PC-9 (cell line): ENCODE results near the gene NUP133. TPM values are rescaled to one million over a fixed set of nuclear protein-coding genes. Genes with fewer than 3 reads are reported as not detected.

Source experiments
- BruUV-seq: library from RNA; stranded (reverse); fragments of 400-500 nt; replicated peaks from 2 replicates; lab custom pipeline; 2021; lab: Mats Ljungman, UMichigan
- CTCF ChIA-PET: fragments of 300-600 bp; sonication (Branson Sonifier 250); formaldehyde crosslinking; loops from one replicate; lab custom pipeline; 2022; ENCODE audit warnings: antibody characterized with exemption; lab: Charles Lee
- POLR2A ChIA-PET: fragments of 300-600 bp; sonication (Branson Sonifier 250); formaldehyde crosslinking; loops from one replicate; lab custom pipeline; 2022; ENCODE audit warnings: antibody characterized with exemption; ENCODE audit not compliant: unreplicated experiment; lab: Charles Lee
- DNase-seq, 2 experiments: peaks; one replicate each; pipeline versions ENCODE4 v3.0.0 to v3.0.0-alpha.2; 2015 to 2022; ENCODE audit warnings: mixed read lengths in 1 of 2
- H2AFZ ChIP-seq: fragments of 200-600 bp; sonication (generic); 2 replicates; pipeline ENCODE4 v1.8.1; 2017; ENCODE audit warnings: antibody characterized with exemption
- H3F3A ChIP-seq: fragments of 200-600 bp; sonication (generic); 2 replicates; pipeline ENCODE4 v1.8.1; 2017; ENCODE audit warnings: antibody characterized with exemption, mild to moderate bottlenecking, low read depth; ENCODE audit not compliant: insufficient read depth
- H3K27ac ChIP-seq: fragments of 200-600 bp; sonication (generic); 2 replicates; pipeline ENCODE4 v1.6.1; 2016; ENCODE audit warnings: mixed run types
- H3K27me3 ChIP-seq: fragments of 200-600 bp; sonication (generic); 2 replicates; pipeline ENCODE4 v1.6.1; 2016; ENCODE audit warnings: low read depth, mixed run types; ENCODE audit not compliant: insufficient read depth
- H3K36me3 ChIP-seq: fragments of 200-600 bp; sonication (generic); 2 replicates; pipeline ENCODE4 v1.6.1; 2016; ENCODE audit warnings: low read depth, mixed run types
- H3K4me1 ChIP-seq: fragments of 200-600 bp; sonication (generic); replicated peaks from 2 replicates; pipeline ENCODE4 v1.6.1; 2016; ENCODE audit warnings: mixed run types; ENCODE audit not compliant: insufficient read depth
- H3K4me2 ChIP-seq: fragments of 200-600 bp; sonication (generic); 2 replicates; pipeline ENCODE4 v1.6.1; 2017; ENCODE audit warnings: mixed run types
- H3K4me3 ChIP-seq: fragments of 200-600 bp; sonication (generic); 2 replicates; pipeline ENCODE4 v1.6.1; 2016; ENCODE audit warnings: mixed run types
- H3K79me2 ChIP-seq: fragments of 200-600 bp; sonication (generic); 2 replicates; pipeline ENCODE4 v1.6.1; 2017; ENCODE audit warnings: low read depth, mixed run types
- H3K9me2 ChIP-seq: fragments of 200-600 bp; sonication (generic); 2 replicates; pipeline ENCODE4 v1.8.1; 2017; ENCODE audit warnings: mild to moderate bottlenecking; ENCODE audit not compliant: insufficient read depth
- H3K9me3 ChIP-seq: fragments of 200-600 bp; sonication (generic); 2 replicates; pipeline ENCODE4 v1.8.1; 2016; ENCODE audit warnings: low read depth; ENCODE audit not compliant: insufficient read depth
- H4K20me1 ChIP-seq: fragments of 200-600 bp; sonication (generic); 2 replicates; pipeline ENCODE4 v1.8.1; 2017; ENCODE audit not compliant: insufficient read depth
- CTCF ChIP-seq: fragments of 200-600 bp; sonication (generic); conservative IDR thresholded peaks from 2 replicates; pipeline ENCODE4 v1.6.1; 2017; ENCODE audit warnings: mixed run types, antibody characterized with exemption, mild to moderate bottlenecking, moderate library complexity
- EZH2 ChIP-seq: fragments of 200-600 bp; sonication (generic); IDR thresholded peaks from 2 replicates; pipeline ENCODE4 v1.8.0; 2017; ENCODE audit warnings: antibody characterized with exemption, low read depth
- intact Hi-C: fragments of 100-400 bp; cut with micrococcal nuclease; formaldehyde crosslinking; loops from one replicate; pipeline ENCODE4 v1.10.0; 2022; ENCODE audit not compliant: unreplicated experiment
- total RNA-seq: library from RNA; stranded (reverse); gene quantifications from 2 replicates; pipeline ENCODE4 v1.2.3, GENCODE V29; 2021

The NUP133 gene
- total RNA-seq, 1 experiment from 2014 or later = 38.5 TPM

GRCh38 chr1:229448845-229449244 lies 59.3 kb downstream of the NUP133 start:
- intact Hi-C loops = no loop called here
- H3K4me1 ChIP-seq = no peaks in the 10 kb centered on the region
- no peaks in the 10 kb centered on the region for H3K9me3 ChIP-seq
- H4K20me1 ChIP-seq = 0 out of 2 replicates have a peak, but pooled peaks cover 4% of the 10 kb centered on the region
- TF ChIP-seq CTCF (no peak), EZH2 (no peak)
- no peak overlapping the region for H2AFZ ChIP-seq
- H3F3A ChIP-seq = no peaks in the 10 kb centered on the region
- no peaks in the 10 kb centered on the region for H3K9me2 ChIP-seq
- CTCF ChIA-PET = no interaction called here
- no peak overlapping the region for H3K27ac ChIP-seq
- no peaks in the 10 kb centered on the region for H3K36me3 ChIP-seq
- BruUV-seq = no TSS peak
- DNase-seq = no peak
- no peaks in the 10 kb centered on the region for H3K79me2 ChIP-seq
- H3K27me3 ChIP-seq = no peaks in the 10 kb centered on the region
- H3K4me3 ChIP-seq = no peak overlapping the region
- POLR2A ChIA-PET = no interaction called here
- no peak overlapping the region for H3K4me2 ChIP-seq

GRCh38 chr1:229448354-229448753 lies 59.8 kb downstream of the NUP133 start:
- intact Hi-C loops = no loop called here
- DNase-seq = no peak
- POLR2A ChIA-PET = no interaction called here
- TF ChIP-seq EZH2 (no peak), CTCF (no peak)
- Histone ChIP-seq H3K9me2 (no peaks in the 10 kb centered on the region), H4K20me1 (no peaks in the 10 kb centered on the region), H3K9me3 (no peaks in the 10 kb centered on the region), H3K36me3 (no peaks in the 10 kb centered on the region), H3K27ac (no peak overlapping the region), H3K27me3 (no peaks in the 10 kb centered on the region), H3F3A (no peaks in the 10 kb centered on the region), H2AFZ (no peak overlapping the region), H3K4me2 (no peak overlapping the region), H3K79me2 (no peaks in the 10 kb centered on the region), H3K4me1 (no peaks in the 10 kb centered on the region), H3K4me3 (no peak overlapping the region)
- CTCF ChIA-PET = no interaction called here
- no TSS peak for BruUV-seq

GRCh38 chr1:229447809-229448252 lies 60.3 kb downstream of the NUP133 start:
- H3K27ac ChIP-seq = no peak overlapping the region
- no peak overlapping the region for H3K4me3 ChIP-seq
- H4K20me1 ChIP-seq = no peaks in the 10 kb centered on the region
- H3K27me3 ChIP-seq = no peaks in the 10 kb centered on the region
- H3K4me1 ChIP-seq = no peaks in the 10 kb centered on the region
- ChIA-PET CTCF (no interaction called here), POLR2A (no interaction called here)
- no peak for DNase-seq
- no peaks in the 10 kb centered on the region for H3F3A ChIP-seq
- TF ChIP-seq EZH2 (no peak), CTCF (no peak)
- intact Hi-C loops = no loop called here
- no peaks in the 10 kb centered on the region for H3K9me3 ChIP-seq
- H3K79me2 ChIP-seq = no peaks in the 10 kb centered on the region
- no peak overlapping the region for H2AFZ ChIP-seq
- no peak overlapping the region for H3K4me2 ChIP-seq
- no peaks in the 10 kb centered on the region for H3K36me3 ChIP-seq
- no peaks in the 10 kb centered on the region for H3K9me2 ChIP-seq
- no TSS peak for BruUV-seq
